Epithelial cell of prostate (primary cell): ENCODE results near the gene SLC43A2.

Experiments used
- DNase-seq: peaks from one replicate; pipeline ENCODE4 v3.0.0-alpha.2; 2011; ENCODE audit warnings: low read depth, low spot score
- H3K27ac ChIP-seq: fragments of 450-650 bp; 2 replicates; pipeline ENCODE4 v1.5.1; 2017; ENCODE audit warnings: mild to moderate bottlenecking

Gene SLC43A2

DNA sequence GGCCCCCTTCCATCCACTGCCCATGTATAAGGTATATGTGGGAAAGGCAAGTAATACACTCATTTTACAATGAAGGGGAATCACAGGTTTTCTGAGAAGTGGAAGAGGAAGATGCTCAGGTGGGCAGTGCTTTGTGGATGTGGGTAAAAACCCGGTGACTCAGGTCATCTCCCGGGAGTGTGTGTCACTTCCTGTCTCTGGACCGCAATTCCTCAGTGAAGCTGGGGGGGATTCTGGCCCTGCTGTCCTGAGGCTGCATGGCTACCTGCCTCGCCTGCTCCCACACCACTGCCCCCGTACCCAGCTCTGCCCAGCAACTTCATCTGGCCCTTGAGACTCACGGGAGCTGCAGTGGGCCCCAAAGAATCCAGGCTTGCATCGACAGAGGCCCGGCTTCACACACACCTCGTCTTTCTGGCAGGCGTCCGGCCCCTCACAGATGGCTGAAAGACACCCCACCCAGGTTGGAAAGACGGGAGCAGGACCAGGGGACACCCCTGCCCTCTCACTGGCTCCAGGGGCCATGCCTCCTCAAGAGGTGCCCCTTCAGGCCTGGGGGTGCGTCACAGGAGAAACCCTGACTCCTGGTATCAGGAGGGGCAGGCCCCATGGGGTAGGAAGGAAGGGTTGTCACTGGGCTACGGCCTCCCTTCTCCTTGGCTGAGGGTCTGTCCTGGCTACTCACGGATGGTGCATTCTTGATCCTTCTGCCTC is 16.0 kb upstream of the SLC43A2 start:
- H3K27ac ChIP-seq: no peak overlapping the region
- no peak for DNase-seq

DNA sequence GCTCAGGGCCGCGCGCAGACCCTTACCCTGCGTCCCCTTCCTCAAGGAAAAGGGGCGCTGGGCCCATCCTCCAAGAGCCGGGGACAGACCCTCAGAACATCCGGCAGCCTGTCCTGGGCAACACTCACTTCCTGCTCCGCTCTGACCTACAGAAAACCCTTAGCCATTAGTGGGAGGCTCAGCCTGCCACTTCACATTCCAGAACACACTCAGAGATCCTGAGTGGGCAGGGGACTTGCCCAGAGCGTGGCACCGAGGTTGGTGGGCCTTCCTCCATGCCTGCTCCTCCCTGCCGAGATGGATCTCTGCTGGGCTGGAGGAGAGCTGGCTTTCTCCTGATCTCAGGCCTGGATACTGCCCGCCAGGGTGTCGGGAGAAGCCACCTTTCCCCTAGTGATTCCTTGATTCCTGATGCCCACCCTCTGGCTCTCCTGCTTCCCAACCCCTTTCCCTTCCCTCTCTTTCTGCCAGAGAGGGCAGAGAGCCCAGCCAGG is 15.4 kb upstream of the SLC43A2 start:
- H3K27ac ChIP-seq: no peak overlapping the region
- DNase-seq: no peak

- no peak for DNase-seq
- H3K27ac ChIP-seq: no peak overlapping the region
These were observed 14.8 kb upstream of the SLC43A2 start for GRCh38 chr17:1643293-1643998.

- DNase-seq: no peak
- H3K27ac ChIP-seq: no peak overlapping the region
These were observed 12.4 kb upstream of the SLC43A2 start for GRCh38 chr17:1641065-1641403.

- no peak for DNase-seq
- no peak overlapping the region for H3K27ac ChIP-seq
These were observed 11.9 kb upstream of the SLC43A2 start for GRCh38 chr17:1640329-1641064.

GRCh38 chr17:1639549-1640180 is 11.0 kb upstream of the SLC43A2 start:
- H3K27ac ChIP-seq: no peak overlapping the region
- no peak for DNase-seq

DNA sequence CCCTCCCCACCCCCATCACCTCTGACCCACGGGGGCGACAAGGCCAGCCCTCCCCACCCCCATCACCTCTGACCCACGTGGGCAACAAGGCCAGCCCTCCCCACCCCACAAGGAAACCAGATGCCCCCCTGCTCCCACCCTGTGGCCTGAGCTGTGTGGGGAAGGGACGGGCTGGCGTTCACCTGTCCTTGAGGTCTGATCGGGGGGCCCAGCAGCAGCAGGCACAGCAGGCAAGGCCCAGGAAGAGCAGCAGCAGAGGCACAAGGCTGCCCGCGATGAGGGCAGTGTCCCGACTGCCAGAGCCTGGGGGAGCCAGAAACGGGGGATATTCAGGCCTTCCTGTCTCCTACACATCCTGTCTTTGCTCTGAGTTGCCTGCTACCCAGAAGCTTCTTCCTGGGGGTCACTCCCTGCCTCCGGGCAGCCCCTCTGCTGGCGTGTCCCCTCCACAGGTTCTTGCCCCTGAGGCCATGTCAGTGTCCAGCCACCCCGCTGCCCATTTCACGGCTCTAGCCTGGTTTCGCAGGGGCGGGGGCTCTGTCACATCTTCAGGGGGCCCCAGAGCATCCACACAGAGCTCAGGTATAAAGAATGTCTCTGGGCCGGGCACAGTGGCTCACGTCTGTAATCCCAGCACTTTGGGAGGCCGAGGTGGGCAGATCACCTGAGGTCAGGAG is 10.1 kb upstream of the SLC43A2 start:
- DNase-seq: no peak
- H3K27ac ChIP-seq: no peak overlapping the region

- no peak overlapping the region for H3K27ac ChIP-seq
- DNase-seq: no peak
These were observed 9.5 kb upstream of the SLC43A2 start for GRCh38 chr17:1638171-1638590.

DNA sequence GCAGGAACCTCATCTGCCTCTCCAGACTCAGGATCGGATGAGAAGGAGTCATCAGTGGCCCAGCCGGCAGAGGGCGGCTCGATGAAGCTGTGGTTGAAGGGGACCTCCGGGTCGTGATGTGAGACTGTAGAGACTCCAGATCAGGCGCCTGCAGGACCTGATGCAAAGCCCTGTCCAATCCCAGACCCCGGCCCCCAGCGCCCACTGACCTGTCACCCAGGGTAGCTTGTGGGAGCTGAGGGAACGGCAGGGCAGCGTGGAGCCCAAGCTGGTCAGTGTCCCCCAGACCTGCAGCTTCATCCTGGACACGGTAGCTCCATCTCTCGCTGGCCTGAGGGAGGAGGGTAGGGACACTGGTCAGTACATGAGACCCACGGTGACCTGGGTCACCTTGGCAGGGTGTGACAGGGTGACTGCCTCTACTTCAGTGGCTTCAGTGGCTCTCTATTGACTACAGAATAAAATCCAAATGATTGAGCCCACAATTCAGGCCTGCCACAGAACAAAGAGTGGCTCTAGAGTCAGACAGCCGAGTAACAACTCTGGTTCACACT is 8.2 kb upstream of the SLC43A2 start:
- no peak for DNase-seq
- no peak overlapping the region for H3K27ac ChIP-seq

- no peak for DNase-seq
- H3K27ac ChIP-seq: no peak overlapping the region
These were observed 7.2 kb upstream of the SLC43A2 start for GRCh38 chr17:1635675-1636465.

DNA sequence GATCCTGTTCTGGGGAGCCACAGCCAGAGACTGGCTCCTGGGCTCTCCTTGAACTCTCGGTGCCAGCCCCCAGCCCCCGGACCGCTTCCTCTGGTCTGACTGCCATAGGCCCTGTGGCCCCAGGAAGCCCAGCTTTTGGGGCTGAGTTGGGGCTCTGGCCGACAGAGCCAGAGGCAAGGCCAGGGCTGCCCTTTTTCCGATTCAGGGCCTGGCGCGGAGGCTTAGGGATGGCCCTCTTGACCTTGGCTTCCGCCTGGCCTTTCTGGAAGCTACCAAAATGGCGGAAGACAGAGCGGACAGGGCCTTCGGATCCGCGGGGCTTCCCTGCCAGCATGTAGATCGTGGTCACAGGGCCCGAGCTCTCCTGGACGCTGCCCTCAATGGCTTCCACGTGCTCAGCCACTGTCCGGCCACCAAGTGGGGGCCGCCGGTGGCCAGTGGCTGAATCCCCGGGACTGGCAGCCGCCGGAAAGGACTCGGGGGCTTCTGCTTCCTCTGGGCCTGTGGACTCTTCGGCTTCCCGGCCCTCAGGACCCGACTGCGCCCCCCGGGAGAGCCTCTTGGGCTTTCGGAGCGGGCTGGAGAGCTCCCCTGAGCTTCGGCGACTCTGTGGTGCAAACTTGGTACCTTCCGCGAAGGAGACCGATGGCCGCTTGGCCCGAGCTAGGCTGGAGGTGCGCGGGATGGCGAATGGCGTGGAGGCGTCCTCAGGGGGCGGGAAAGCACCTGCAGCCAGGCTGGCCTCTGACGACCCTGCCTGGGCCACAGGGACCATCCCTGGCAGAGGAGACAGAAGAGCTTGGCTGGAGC is 6.4 kb upstream of the SLC43A2 start:
- H3K27ac ChIP-seq: no peak overlapping the region
- no peak for DNase-seq

DNA sequence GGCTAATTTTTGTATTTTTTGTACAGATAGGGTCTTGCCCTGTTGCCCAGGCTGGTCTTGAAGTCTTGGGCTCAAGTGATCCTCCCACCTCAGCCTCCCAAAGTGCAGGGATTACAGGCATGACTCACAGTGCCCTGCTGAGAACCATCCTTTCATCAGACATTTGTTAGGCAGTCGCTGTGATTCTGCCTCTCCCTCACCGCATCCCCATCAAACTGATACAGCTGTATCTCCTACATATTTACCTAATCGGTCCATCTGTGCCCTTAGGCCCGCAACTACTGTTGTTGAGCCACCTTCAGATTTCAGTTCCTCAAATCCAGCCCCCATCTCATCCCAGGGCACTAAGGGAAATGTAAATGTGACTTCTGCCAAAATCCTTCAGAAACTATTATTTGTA is 2.0 kb upstream of the SLC43A2 start:
- H3K27ac ChIP-seq: no peak overlapping the region
- no peak for DNase-seq

GRCh38 chr17:1629504-1630310 is 1.1 kb upstream of the SLC43A2 start:
- H3K27ac ChIP-seq: peak overlapping the region; percentile 60
- no peak for DNase-seq

- DNase-seq: no peak
These were observed 346 bp upstream of the SLC43A2 start for GRCh38 chr17:1628856-1629503.

DNA sequence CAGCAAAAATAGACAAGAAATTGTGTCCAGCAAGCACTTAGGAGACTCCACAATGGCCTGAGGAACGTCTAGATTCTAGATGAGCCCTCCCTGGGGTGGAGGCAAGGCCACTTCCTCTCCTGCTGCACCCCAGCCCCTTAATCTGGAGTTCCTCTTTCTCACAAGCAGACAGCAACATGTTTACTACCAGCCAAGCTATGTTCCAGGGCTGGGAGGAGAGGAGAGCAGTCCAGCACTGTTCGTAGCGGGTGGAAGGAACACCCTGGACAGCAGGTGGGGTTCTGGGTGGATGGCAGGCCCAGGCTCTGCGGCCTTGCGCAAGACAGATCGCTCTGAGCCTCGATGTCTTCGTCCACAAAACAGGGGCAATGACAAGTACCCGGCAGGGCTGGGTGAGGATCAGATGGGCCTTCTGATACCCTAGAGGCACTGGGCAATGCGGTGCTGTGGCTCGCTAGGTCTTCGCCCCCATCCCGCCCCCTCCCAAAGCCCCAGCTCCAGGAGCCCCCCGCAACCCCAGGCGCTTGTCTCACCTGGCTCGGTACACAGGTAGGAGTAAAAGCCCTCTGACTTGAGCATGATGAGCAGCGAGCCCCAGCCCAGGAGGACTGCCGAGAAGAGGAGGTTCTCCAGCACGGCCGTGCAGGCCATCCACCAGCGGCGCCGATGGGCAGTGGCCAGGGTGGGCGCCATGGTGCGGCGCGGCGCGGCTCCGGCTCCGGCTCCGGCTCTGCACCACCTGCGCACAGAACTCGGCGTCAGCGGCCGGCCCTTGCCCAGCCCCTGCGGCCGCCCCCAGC is 1.3 kb downstream of the SLC43A2 start:
- no peak for DNase-seq
- no peak overlapping the region for H3K27ac ChIP-seq

More at GRCh38 chr17:1628856-1629503, 346 bp upstream of the SLC43A2 start:
- H3K27ac ChIP-seq: peak overlapping the region; percentile 60

GRCh38 chr17:1626333-1626732 is 2.3 kb downstream of the SLC43A2 start:
- no peak for DNase-seq
- no peak overlapping the region for H3K27ac ChIP-seq
